Activated CD4-positive, alpha-beta T cell treated with anti-CD3 and anti-CD28 coated beads, Interleukin-2, Interleukin-6, amounts not matched to agents 100 ng/mL and 50 ng/mL, durations not matched to agents 16 hours and 8 hours (primary cell): Measurements from ENCODE around the gene HOXB2.

Source experiments
- DNase-seq: peaks from one replicate; pipeline ENCODE4 v3.0.0-alpha.2; 2020

Gene HOXB2

DNA sequence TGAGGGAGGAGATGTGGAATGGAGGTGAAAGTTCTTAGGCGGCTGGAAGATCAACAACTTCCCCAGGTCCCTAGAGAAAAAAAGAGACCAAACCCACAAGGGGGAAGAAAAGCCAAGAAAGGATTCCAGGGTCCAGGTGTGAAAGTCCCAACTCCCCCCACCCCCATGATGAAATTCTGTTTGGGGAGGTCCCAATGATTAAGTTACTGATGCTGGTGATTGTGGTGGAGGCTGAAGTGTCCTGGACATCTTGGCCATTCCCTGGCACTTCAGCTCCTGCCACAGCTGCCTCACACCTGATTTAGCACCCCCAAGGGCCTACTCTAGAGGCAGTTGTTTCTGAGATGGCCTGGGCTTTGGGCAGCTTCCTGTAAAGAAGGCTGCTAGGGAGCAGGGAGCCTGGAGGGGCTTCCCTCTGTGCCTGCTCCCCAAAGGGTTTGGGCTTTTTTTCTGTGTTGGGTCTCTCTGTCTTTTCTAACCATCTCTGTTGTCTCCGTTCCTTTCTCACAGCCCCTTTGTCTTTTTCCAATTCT, 20.2 kb upstream of the HOXB2 start:
- DNase-seq = no peak

DNA sequence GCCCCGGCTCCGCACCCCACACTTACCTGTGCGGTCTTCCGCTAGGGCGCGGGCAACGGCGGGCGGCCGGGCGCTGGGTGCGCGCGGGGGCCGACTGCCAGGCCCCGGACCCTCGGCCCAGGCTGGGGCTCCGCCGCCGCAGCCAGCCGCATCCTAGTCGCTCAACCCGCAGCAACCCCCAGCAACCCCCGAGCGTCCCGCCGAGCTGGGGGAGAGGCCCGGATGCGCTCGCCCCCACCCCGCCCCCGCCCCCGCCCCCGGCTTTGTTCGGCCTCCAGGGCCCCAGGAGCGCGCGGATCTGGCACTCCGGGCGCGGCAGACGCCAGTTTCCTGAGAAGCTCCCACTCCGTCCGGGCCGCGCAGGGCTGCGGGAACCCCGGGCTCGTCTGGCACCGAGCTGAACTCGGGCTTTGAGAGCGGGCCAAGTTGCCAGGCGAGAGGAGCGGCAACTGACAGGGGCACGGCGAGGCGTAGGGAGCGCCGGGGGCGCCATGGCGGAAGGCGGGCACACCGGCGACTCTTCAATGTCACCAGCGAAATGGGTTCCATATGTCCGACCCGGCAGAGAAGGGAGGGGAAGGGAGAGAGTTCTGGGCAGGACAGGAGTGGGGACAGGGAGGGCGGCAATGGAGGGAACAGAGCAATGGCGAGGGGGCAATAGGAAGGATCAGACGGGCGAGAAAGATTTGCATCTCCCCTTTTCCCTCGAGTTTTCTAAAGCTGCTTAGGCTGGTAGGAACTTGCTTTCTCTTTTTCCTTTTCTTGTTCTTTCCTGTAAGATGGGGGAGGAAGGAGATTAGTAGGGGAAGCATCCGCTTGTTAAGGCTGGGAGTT, 19.5 kb upstream of the HOXB2 start:
- no peak for DNase-seq

DNA sequence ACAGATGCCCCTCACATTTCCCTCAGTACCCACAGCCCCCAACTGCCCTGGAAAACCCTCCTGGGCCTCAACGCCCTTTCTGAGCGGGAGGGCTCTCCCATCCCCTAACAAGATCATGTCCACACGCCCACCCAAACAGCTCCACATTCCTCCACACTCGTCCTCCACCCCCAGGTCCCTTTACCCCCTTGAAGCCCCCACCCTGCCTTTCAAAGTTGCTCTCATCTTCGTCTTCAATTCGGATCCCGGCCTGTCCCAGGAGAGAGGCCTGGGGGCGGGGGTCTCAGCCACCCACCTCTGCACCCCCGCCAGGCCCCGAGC, 18.9 kb upstream of the HOXB2 start:
- DNase-seq = no peak

DNA sequence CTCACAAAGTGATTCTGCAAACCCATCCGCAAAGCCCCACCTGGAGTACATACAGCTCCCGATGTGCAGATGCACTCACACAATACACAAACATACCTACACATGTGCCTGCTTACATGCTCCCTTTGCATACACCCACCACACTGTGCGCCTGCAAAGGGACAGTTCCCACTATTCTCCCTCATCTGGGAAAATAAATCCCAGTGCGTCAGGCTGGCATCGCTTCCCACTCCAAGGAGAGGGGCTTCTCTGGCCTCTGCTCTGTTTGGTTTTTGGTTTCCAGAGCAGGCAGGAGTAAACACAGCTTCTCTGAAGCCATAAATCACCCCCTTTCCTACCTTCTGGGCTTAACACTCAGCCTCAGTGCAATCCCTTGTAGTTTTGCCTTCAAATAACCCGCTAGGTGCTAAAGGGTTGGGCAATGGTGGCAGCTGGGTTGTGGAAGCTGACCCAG, 18.5 kb upstream of the HOXB2 start:
- DNase-seq = no peak

DNA sequence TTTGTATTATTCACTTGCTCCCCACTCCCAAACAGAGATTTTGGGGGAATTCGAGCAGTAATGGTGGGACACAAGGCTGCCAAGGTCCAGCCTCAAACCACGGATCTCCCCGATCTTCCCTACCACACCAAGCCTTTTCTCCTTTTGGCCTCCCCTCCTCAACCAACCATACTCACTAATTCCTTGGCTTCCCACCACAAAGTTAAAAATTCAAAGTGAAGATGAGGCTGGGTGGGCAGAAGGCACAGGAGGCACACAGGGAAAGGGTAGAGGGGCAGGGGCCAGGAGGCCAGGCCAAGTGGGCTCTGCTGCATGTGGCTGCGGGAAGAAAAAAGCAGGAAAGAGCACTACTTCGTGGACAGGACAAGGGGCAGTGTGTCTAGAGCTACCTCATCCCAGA, 18.0 kb upstream of the HOXB2 start:
- no peak for DNase-seq

DNA sequence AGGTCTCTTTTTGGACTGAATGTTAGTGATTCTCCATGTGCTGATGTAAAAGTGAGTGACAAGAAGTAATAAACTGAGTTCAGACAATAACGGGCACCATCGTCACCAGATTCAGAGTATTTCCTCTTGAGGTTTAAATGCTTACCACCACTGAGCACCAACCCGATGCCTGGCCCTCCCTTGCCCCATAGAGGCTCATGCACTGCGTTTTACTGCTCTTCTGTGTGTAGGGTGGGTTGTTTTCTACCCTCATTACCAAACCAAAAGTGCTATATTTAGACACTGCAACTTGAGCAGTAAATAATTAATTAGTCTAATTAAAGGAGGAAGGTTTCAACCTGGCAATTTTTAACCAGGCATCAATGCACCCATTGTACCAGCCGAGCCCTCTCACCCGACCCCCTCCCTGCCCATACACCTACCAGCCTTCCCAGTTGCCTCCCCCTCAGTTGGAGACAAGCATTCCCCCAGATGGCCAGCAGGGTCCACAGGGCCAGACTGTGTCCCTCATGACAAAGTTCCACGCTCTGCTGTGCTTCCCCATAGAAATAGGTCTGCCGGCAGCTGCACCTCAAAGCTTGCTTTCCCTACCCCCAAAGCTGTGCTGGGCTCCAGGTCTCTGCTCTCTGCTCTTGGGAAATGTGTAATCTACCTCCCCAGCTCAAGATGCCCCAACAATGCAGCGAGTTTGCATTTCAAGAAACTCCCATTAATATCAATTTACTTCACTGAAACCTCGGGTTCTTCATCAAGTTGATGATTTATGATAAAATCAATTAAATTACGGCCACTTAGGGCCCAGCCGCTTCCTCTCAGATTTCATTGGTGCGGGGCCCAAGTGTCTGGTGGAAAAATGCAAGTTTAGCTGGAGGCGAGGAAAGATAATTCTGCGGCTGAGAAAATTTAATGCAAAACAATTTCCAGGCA, 17.2 kb upstream of the HOXB2 start:
- no peak for DNase-seq

DNA sequence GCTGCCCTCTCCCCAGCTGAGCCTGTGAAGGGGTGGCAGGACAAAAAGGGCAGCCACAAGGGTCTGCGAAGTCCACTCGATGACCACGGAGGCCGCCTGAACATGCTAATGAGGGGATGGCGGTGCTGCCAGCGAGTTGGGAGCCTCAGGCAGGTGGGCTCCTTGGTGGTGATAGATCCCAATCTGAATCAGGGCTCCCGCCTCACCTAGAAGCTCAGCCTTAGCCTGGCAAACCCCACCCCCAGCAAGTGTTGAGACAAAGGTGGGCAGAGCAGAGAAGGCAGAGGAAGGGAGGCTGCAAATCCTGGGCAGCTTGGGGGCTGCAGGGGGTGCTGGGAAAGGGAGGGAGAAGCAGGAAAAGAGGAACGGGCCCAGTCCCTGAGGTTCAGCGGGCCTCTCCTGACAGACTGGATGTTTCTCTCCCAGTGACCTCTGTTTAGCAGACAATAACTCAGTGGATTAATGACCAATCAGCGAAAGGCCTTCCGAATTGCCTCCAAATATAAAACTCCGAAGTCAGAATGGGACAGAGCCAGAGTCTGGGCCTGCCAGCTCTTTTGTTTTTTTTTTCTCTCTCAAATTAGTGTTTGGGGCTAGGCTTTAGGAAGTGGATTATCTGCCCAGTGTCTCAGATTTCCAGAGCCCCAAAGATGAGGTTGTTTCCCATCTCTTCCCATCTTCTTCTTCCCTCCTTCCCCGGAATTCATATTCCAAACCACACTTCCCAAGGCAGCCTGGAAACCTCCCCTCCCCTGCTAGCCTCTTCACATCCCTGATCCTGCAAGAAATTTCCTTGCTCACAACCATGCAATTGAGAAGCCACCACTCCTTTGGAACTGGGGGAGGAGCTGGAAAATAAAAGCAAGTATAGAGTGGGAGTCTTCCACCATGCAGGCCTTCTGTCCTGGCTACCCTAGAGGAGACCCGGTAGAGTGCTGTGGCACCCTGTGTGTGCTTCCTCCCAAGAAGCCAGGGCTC, 15.2 kb upstream of the HOXB2 start:
- no peak for DNase-seq

DNA sequence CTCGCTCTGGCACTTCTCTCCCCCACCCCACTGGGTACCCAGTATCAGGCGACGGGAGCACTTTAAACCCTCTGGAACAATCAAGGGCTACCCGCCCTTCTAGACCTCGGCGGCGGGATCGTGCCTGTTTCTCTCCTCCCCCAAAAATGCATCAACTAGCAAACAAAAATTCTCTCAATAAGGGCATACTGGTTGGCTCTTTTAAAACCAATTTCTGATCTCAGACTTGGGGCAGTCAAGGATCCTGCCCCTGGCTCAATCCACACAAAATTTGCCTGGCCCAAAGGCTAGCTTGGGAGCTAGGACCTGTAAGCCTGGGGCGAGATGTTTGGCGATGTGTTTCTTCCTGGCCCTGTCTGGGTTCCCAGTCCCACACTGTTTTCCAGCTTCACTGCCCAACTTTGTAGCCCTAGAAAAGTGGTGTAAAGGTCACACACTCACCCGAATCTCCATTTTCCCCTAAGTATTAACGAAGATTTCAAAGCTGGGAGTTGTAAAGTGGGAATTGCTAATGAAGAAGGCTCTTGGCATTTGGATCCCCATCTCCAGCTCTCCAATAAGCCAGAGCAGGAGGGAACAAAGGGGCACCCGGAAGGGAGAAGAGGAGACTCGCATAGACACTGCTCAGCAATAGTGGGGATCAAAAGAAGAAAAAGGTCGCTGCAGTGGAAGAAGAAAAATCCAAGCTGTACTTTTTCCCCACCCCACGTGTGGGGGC, 14.4 kb upstream of the HOXB2 start:
- DNase-seq = no peak

DNA sequence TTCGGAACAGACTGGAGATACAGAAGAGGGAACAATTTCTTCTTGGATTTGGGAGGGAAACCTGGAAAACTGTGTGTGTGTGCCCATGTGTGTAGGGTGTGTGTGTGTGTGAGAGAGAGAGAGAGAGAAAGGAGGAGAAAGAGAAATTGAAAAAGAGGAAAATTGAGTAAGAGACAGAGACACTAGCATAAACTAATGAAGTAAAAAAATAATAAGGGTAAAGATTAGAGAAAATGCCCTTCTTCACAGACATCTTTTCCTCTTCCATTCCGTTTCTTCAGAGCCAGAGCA, 13.9 kb upstream of the HOXB2 start:
- no peak for DNase-seq

DNA sequence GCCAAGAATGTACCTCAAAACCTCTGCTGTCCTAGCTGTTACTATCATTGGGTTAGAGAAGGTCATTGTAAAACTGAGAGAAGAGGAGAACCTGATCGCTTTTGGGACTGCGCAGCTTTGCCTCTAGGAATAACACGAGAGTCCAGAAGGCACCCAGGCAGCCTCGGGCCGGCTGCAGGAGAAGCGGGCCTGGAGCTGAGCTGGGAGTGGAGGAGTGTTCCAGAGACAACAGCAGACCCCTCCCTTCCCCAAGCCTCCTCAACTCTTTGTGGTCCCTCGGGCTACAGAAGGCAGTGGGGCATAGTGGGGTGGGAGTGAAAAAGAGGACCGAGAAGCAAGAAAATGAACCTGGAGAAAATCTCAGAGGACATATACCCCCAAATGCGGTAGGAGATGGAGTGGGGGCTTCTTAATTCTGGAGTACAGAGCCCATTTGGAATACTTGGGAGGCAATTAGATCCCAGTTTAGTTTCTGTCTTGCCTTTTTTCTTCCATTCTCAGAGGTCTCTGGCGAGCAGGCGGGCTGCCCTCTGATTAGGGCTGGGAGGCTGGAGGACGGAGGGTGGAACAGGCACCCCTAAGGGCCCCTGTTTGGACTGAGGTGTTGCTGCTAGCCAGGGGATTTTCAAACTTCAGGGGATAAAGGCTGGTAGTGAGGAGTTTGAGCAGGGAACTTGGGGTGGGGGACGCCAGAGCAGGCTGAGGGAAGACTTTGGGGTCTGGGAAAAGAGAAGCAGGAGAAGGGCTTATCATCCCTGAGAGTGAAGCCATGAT, 13.3 kb upstream of the HOXB2 start:
- no peak for DNase-seq

DNA sequence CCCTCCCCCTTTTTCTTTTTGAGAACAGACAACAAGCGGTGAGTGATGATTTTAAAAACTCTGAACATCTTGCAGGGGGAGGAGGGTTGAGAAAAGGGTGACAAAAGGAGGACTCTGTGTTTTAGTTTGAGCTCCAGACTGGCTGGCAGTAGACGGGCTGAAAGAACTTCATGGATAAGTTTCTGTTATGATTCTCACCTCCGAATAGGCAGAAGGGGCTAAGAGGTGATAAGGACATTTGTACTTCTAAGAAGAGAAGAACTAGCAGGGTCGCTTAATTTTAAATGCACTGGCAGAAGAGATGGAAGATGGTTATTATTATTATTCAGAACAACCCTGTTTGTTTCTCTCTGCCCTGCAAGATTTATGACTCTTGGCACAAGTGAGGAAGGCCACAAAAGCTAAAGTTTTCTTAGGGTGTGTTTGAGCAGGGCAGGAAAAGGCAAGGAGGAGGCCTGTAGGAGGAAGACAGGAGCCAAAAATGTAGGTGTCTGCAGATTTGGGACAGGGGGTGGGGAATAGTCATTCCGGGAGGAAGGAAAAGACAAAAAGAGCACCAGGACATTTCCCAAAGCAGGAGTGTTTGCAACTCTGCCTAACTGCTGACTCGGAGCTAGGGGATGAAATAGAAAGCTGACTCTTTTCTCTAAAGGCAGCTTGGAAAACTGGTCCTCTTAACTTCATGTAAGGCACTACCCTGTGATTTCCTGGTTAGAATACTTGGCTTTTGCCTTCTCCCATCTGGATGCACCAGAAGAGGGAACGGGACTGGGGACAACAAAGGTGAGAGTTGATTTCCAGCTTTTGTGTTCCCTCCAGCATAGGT, 11.9 kb upstream of the HOXB2 start:
- no peak for DNase-seq

DNA sequence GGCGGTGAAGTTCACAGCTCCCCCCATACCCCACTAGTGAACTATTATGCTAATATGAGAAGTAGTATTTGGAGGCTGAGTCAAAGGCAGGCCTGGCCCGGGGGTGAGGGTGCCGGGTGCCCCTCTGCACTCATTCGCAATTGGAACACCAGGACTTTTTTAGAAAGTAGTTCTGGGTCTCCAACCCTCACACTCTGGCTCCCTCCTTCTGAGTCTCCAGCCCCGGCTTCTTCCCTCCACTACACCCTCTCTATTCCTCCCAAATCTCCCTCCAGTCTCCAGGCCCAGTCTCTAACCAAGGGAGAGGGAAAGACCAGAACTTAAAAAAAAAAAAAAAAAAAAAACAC, 11.3 kb upstream of the HOXB2 start:
- no peak for DNase-seq

DNA sequence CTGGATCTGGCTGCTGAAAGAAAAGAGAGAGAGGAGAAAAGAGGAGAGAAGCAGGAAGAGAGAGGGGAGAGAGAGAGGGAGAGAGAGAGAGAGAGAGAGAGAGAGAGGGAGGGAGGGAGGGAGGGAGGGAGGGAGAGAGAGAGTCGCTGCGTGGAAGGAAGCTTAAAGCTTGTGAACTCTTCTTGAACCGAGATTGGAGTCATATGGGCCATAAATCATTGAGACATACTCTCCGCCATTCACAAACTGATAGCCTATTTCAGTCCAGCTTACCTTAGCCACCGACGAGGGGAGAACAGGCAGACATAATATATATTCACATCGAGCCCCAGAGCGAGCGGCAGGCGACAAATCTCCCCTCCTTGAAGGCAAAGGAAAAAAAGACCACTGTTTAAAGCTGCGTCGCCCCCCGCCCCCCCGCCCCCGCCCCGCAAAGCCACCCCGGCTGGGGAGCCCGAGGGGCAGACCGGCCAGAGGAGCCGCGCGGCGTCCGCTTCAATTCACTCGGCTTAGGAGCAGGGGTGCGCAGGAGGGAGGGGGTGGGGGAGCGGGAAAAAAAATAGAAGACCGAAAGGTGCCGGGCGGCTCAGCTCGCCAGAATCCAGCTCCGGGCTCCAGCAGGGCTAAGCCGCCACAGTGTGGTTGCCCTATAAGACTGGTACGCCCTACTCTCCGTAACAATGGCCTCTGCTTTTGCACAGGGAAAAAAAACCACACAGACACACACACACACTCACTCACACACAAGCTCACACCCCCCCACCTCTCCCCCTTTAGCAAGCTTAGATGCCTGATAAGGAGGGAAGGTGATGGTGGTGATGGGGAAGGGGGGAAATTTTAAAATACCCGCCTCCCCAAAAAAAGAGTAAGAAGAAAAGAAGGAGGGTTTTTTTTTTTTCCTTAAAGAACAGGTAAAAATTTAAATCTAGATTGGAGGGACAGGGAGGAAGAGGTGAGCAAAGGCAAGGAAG, 10.6 kb upstream of the HOXB2 start:
- no peak for DNase-seq

DNA sequence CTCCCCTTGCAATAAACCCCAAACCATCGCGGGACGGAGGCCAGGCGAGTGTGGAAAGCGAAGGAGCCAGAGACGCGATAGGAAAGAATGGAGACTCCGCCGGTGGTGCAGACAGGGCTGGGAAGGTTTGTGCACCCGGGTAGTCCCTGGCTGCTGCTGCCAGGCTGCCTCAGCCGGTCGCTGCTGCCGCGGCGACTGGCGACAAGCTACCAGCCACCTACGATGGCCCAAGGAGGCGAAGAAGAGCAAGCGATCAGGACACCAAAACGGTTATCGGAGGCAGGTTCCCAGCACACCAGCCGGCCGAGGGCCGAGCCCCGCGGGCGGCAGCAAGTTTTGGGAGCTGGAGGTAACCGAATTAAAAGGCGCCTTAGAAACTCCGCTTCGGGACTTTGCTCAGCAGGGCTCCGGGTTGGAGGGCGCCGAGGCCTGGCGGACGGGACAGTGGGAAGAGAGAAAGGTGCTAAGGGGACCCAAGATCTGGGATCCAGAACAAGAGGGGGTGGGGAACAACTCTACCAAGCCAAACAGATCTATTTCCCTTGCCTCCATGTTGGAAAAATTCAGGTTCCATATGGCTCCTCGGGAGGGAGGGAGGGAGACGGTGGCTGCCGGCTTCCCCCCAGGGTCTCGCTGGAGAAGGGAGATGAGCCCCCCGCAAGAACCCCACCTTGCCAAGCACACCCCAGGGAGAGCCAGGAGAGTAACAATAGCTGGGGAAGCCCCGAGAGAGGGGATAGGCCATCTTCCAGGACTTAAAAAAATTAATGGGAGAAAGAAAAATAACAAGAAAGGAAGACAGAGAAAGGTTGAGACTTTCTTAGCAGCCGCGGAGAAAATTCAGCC, 9.7 kb upstream of the HOXB2 start:
- DNase-seq = no peak

DNA sequence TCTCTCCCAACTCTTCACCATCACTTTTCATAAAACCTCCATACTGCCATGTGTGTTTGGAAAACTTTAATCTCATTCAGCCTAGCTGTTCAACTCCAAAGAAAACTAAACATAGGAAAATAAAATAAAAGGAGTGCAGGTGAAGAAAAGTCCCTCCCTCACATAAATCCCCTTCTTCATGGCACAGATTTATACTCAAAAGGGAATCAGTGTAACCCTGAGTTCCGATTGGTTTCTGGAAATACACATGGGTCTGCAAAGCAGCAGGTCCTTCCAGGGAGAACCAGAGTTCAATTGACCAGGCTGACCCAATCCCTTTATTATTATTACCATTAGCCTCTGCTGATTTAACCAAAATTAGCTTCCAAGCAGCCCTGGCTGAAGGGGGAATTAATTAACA, 8.9 kb upstream of the HOXB2 start:
- DNase-seq = no peak

DNA sequence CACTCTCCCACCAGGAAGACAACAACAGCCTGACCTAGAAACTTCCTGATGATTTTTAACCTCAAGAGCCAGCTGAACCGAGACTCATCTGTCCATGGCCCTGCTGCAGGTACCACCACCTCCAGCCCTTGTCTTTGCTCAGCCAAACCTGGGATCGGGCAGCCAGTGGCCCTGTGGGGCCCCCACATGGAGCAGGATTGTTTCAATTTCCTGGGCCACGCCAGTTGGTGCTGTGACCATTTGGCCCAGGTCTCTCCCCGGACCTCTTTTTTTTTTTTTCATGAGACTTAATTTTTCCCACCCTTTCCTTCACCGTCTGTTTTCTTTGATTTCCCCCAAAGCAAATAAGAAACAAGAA, 8.3 kb upstream of the HOXB2 start:
- DNase-seq = no peak

DNA sequence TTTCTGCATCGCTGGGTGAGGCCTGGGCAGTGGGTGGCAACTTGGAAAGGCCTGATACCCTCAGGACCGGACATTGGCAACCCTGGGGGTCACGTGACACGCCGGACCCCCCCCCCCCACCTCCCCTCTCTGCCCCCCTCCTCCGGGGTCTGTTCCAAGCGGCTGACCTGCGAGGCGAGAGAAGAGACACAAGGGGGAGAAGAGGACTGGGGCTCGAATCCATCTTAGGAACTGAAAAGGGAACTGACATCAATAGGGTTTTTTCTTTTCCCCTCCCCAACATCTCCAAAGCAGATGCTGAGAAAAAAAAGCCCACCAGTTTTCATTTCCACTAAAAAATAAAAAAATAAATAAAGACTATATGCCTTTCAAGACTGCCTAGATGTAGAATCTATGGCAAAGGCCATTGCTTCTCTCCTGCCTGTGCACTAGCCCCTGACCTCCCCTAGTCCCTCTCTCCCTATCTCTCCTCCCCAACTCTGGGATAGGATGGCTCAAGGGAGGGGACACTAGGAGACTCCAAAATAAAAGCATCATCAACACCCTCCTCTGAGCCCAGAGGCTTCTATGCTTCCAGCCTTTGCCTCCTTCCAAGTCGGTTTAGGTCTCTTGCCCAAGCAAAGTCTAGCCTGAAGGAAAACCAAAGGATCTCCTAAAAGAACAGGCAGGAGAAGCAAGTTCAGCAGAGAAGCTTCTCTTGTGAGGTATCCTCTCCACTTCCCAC, 7.7 kb upstream of the HOXB2 start:
- DNase-seq = no peak
